Endothelial cell of umbilical vein (primary cell): ENCODE measurements around the gene FANCC. TPM values are rescaled to one million over a fixed set of nuclear protein-coding genes. Genes with fewer than 3 reads are reported as not detected.

Experiments used
- BruUV-seq: library from RNA; stranded (reverse); fragments of 400-500 nt; replicated peaks from 2 replicates; lab custom pipeline; 2021; lab: Mats Ljungman, UMichigan
- CTCF ChIA-PET: fragments of 300-600, 350-600 bp; sonication (Branson Sonifier 250); formaldehyde crosslinking; loops from one replicate; lab custom pipeline; 2021; ENCODE audit warnings: antibody characterized with exemption, inconsistent platforms; lab: Charles Lee
- POLR2A ChIA-PET: fragments of 300-600, 350-600 bp; sonication (Branson Sonifier 250); formaldehyde crosslinking; loops from one replicate; lab custom pipeline; 2021; ENCODE audit warnings: antibody characterized with exemption, inconsistent platforms; lab: Charles Lee
- DNase-seq: peaks from one replicate; pipeline ENCODE4 v3.0.0-alpha.2; 2011; ENCODE audit warnings: low read depth, low spot score
- FAIRE-seq: peaks from 2 replicates; lab custom pipeline; 2011; peaks lifted over from hg19 to GRCh38; lab: Jason Lieb, UNC
- H2AFZ ChIP-seq: 2 replicates; pipeline ENCODE4 v1.6.0; 2012; ENCODE audit warnings: low read depth, low read length, control low read depth, inconsistent platforms
- H3K27ac ChIP-seq: 2 replicates; pipeline ENCODE4 v1.5.1; 2011; ENCODE audit warnings: low read depth, mild to moderate bottlenecking, control low read depth, low read length, moderate library complexity; ENCODE audit not compliant: insufficient read depth
- H3K27me3 ChIP-seq, 2 experiments: 2 replicates each; pipeline versions ENCODE4 v1.6.0 to v1.6.1; 2011; ENCODE audit warnings: low read length in 2 of 2, mixed read lengths in 1 of 2; ENCODE audit not compliant: control insufficient read depth in 2 of 2, insufficient read depth in 2 of 2
- H3K36me3 ChIP-seq, 2 experiments: 2 replicates in 1 of 2; 3 replicates in 1 of 2; pipeline ENCODE4 v1.5.1; 2011; ENCODE audit warnings: low read length in 2 of 2, mild to moderate bottlenecking in 1 of 2, moderate library complexity in 1 of 2; ENCODE audit not compliant: control insufficient read depth in 2 of 2, insufficient read depth in 2 of 2; ENCODE audit errors: extremely low read depth in 1 of 2
- H3K4me1 ChIP-seq: 3 replicates; pipeline ENCODE4 v1.5.1; 2011; ENCODE audit warnings: mild to moderate bottlenecking, low read length; ENCODE audit not compliant: control insufficient read depth, insufficient read depth; ENCODE audit errors: extremely low read depth
- H3K4me2 ChIP-seq: 2 replicates; pipeline ENCODE4 v1.6.1; 2011; ENCODE audit warnings: low read length, control low read depth, mixed read lengths; ENCODE audit not compliant: insufficient read depth
- H3K4me3 ChIP-seq, 3 experiments: fragments of 200-600 bp in 1 of 3; sonication (generic), shearing (Covaris generic) in 1 of 3; replicated peaks in 1 of 3; 2 replicates each; pipeline ENCODE4 v1.5.1; 2011 to 2016; ENCODE audit warnings: control low read depth in 3 of 3, low read length in 3 of 3, mild to moderate bottlenecking in 2 of 3, inconsistent platforms in 1 of 3, low read depth in 1 of 3, moderate library complexity in 1 of 3; ENCODE audit not compliant: insufficient read depth in 1 of 3
- H3K79me2 ChIP-seq: 2 replicates; pipeline ENCODE4 v1.6.0; 2012; ENCODE audit warnings: low read length, inconsistent platforms; ENCODE audit not compliant: control insufficient read depth, insufficient read depth
- H3K9ac ChIP-seq: replicated peaks from 2 replicates; pipeline ENCODE3; 2011; ENCODE audit warnings: low read length, control low read depth; ENCODE audit not compliant: insufficient read depth; ENCODE audit errors: extremely low read depth
- H3K9me1 ChIP-seq: replicated peaks from 3 replicates; pipeline ENCODE4 v1.6.0; 2011; ENCODE audit warnings: mild to moderate bottlenecking, low read length; ENCODE audit not compliant: control insufficient read depth, insufficient read depth; ENCODE audit errors: extremely low read depth
- H3K9me3 ChIP-seq: replicated peaks from 2 replicates; pipeline ENCODE4 v1.5.1; 2012; ENCODE audit warnings: low read length, inconsistent platforms; ENCODE audit not compliant: control insufficient read depth, insufficient read depth
- H4K20me1 ChIP-seq: replicated peaks from 2 replicates; pipeline ENCODE3; 2011; ENCODE audit warnings: mild to moderate bottlenecking, low read length; ENCODE audit not compliant: control insufficient read depth, insufficient read depth; ENCODE audit errors: extremely low read depth
- EZH2 ChIP-seq: IDR thresholded peaks from 2 replicates; pipeline ENCODE4 v1.6.1; 2012; ENCODE audit warnings: borderline replicate concordance, low read depth, mild to moderate bottlenecking, moderate library complexity, low read length, inconsistent platforms; ENCODE audit not compliant: severe bottlenecking
- FOS ChIP-seq: IDR thresholded peaks from 2 replicates; pipeline ENCODE4 v1.6.1; 2011; ENCODE audit warnings: mild to moderate bottlenecking, low read length, moderate library complexity, borderline replicate concordance; ENCODE audit not compliant: insufficient read depth
- GATA2 ChIP-seq: IDR thresholded peaks from 2 replicates; pipeline ENCODE4 v1.7.0; 2011; ENCODE audit warnings: low read depth, mild to moderate bottlenecking, moderate library complexity, mixed read lengths, low read length; ENCODE audit not compliant: insufficient read length, insufficient read depth
- JUN ChIP-seq: IDR thresholded peaks from 2 replicates; pipeline ENCODE4 v1.6.1; 2011; ENCODE audit warnings: borderline replicate concordance, low read depth; ENCODE audit not compliant: insufficient read length, insufficient read depth
- MAX ChIP-seq: IDR thresholded peaks from 2 replicates; pipeline ENCODE4 v1.6.1; 2011; ENCODE audit not compliant: insufficient read depth, insufficient read length
- MYC ChIP-seq: IDR thresholded peaks from one replicate; pipeline ENCODE4 v1.6.1; 2011; ENCODE audit warnings: mild to moderate bottlenecking, low read depth, low read length
- POLR2A ChIP-seq: IDR thresholded peaks from 2 replicates; pipeline ENCODE4 v1.6.1; 2012; ENCODE audit warnings: low read depth, mild to moderate bottlenecking, control low read depth, low read length
- POLR2AphosphoS5 ChIP-seq: IDR thresholded peaks from 2 replicates; pipeline ENCODE4 v1.6.1; 2012; ENCODE audit warnings: low read depth, mild to moderate bottlenecking, control low read depth, low read length, moderate library complexity; ENCODE audit not compliant: insufficient read depth
- dilution Hi-C: fragments of 300-500 bp; cut with MboI; formaldehyde crosslinking; loops from one replicate; pipeline ENCODE4 v1.15.0; 2019; ENCODE audit warnings: low sequenced_read_pairs; ENCODE audit not compliant: extremely low pct_ligation_motif_present
- intact Hi-C: fragments of 100-400 bp; cut with micrococcal nuclease; formaldehyde crosslinking; loops from one replicate; pipeline ENCODE4 v1.10.0; 2022
- polyA plus RNA-seq, 4 experiments: library from polyadenylated mRNA; depleted of rRNA in 3 of 4; stranded (reverse) in 3 of 4; unstranded in 1 of 4; fragments of >200 nt; gene quantifications; 2 replicates each; pipeline versions ENCODE4 v1.2.1 to v1.2.3, GENCODE V29; 2011 to 2012; ENCODE audit warnings: missing spikeins in 1 of 4
- total RNA-seq: library from RNA; stranded (reverse); gene quantifications from 2 replicates; pipeline ENCODE4 v1.2.3, GENCODE V29; 2021
- TF ChIP-seq, protein P1 (sequence below), 2 donors: IDR thresholded peaks; 1 replicate in 1 of 2; 2 replicates in 1 of 2; pipeline ENCODE4 v1.5.1; 2011; ENCODE audit warnings: low read length in 2 of 2, mild to moderate bottlenecking in 2 of 2, moderate library complexity in 2 of 2, control low read depth in 1 of 2, inconsistent platforms in 1 of 2, low read depth in 1 of 2; ENCODE audit not compliant: insufficient read depth in 1 of 2; ENCODE audit errors: extremely low read depth in 1 of 2

Gene FANCC
- total and polyA plus RNA-seq, 2 donors (not counting 3 experiments of a cell fraction or from before 2014, with no cell fraction given): 5.7 to 13.1 TPM

- no peaks in the 10 kb centered on the region for H4K20me1 ChIP-seq
- CTCF ChIA-PET: no interaction called here
- H3K27me3 ChIP-seq: no peaks in the 10 kb centered on the region
- FAIRE-seq (no peak), DNase-seq (no peak)
- no peak overlapping the region for H3K4me2 ChIP-seq
- dilution Hi-C loops: no loop called here
- H3K4me1 ChIP-seq: peaks cover 5% of the 10 kb centered on the region
- H3K79me2 ChIP-seq: no peaks in the 10 kb centered on the region
- H3K27ac ChIP-seq: no peak overlapping the region
- intact Hi-C loops: no loop called here
- no peak overlapping the region for H3K4me3 ChIP-seq
- TF ChIP-seq EZH2 (no peak), POLR2AphosphoS5 (no peak), FOS (no peak), GATA2 (no peak), MAX (no peak), MYC (no peak), POLR2A (no peak), JUN (no peak)
- TF ChIP-seq, protein P1, sequence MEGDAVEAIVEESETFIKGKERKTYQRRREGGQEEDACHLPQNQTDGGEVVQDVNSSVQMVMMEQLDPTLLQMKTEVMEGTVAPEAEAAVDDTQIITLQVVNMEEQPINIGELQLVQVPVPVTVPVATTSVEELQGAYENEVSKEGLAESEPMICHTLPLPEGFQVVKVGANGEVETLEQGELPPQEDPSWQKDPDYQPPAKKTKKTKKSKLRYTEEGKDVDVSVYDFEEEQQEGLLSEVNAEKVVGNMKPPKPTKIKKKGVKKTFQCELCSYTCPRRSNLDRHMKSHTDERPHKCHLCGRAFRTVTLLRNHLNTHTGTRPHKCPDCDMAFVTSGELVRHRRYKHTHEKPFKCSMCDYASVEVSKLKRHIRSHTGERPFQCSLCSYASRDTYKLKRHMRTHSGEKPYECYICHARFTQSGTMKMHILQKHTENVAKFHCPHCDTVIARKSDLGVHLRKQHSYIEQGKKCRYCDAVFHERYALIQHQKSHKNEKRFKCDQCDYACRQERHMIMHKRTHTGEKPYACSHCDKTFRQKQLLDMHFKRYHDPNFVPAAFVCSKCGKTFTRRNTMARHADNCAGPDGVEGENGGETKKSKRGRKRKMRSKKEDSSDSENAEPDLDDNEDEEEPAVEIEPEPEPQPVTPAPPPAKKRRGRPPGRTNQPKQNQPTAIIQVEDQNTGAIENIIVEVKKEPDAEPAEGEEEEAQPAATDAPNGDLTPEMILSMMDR (IDR thresholded peaks at IDR 0.05; ENCODE audit: extremely low read depth in 1 of 2, insufficient read depth in 1 of 2, low read depth in 1 of 2, low read length in 2 of 2): no peak
- no TSS peak for BruUV-seq
- H3K36me3 ChIP-seq: peaks cover 2 to 4% of the 10 kb centered on the region in 2 experiments
- H2AFZ ChIP-seq: no peak overlapping the region
- no peak overlapping the region for H3K9ac ChIP-seq
- POLR2A ChIA-PET: no interaction called here
- no peaks in the 10 kb centered on the region for H3K9me3 ChIP-seq
- H3K9me1 ChIP-seq: no peaks in the 10 kb centered on the region
These were observed 208.7 kb downstream of the FANCC start for GRCh38 chr9:95108777-95109176.
